Inflammatory macrophage (primary cell): Measurements from ENCODE around the gene ALPL.

Experiments
- DNase-seq, 2 donors: peaks; one replicate each; pipeline ENCODE4 v3.0.0-alpha.2; 2020 to 2022

Gene ALPL

GRCh38 chr1:21579791-21580190 is 70.6 kb downstream of the ALPL start:
- peak; percentile 20 to 29 for DNase-seq

GRCh38 chr1:21584096-21584495 is 74.9 kb downstream of the ALPL start:
- DNase-seq, result no peak

- peak; percentile 34 to 65 for DNase-seq
Observed at GRCh38 chr1:21585037-21585436, 75.8 kb downstream of the ALPL start.

- no peak for DNase-seq
Observed at GRCh38 chr1:21586222-21586621, 77.0 kb downstream of the ALPL start.

DNA sequence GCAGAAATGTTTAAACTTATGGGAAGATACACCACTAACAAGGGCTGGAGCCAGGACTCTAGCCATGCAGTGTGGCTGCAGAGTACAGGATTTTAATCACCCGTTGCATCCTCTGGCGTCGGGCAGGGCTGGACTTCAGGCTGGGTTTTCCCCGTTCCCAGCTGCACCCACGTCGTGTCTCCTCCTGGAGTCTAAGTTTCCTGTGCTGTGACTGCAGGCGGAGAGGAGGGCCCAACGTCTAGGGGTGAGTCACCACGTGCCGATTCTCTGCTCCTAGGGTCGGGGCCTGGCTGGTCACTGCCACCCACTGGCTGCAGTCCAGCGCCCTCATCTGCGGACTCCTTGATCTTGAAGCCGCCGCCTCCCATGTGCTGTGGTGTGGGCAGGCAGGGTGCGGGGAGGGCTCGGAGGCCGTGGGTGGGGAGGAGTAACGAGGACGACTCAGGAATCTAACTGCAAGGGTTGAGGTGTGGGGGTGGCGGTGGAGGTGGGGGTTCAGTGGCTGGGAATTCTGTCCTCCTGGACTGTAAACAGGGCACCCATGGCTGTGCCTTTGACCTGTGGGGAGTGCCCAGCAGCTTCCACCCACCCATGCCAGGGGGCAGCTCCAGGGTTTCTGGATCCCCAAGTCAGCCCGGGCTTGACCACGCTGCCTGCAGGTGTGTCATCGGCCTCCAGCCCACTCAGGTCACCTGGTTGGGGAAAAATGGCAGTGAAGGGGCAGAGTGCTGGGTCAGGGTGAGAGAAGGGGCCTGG is 77.8 kb downstream of the ALPL start:
- peak; percentile 34 to 82 for DNase-seq

GRCh38 chr1:21587602-21587953 is 78.4 kb downstream of the ALPL start:
- no peak for DNase-seq

DNA sequence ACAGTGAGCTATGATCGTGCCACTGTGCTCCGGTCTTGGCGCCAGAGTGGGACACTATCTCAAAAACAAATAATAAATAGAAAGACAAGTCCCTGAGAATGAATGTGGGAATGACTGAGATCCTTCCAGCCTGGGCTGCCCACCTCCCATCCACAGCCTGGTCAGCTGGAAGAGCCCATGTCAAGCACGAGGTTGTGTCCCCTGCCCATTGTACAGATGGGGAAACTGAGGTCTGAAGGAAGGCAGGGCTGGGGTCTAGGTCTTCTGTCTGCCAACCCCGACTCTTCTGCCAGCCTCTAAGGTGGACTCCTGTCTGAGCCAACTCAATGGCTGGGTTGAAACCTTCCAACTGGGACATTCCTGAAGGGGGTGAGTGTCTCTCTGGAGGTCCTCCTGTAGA is 80.4 kb downstream of the ALPL start:
- no peak for DNase-seq

GRCh38 chr1:21590126-21590880 is 81.1 kb downstream of the ALPL start:
- no peak for DNase-seq

DNA sequence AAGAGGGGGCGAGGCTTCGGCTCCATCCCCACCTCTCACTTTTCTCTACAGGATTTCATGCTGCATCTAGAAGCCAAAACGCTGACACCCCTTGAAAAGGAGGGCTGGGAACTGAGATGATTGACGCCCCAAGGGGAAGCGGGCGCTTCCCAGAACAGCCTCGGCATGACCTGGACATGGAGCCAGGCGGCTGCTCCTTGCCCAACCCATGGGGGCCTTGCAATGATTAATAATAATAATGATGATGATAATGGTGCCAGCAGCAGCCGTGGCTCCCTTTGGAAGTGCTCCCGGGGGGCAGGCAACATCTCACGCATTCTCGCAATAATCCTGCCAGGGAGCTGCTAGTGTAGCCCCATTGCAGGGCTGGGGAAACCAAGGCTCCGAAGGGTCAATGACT is 81.7 kb downstream of the ALPL start:
- DNase-seq, result no peak

GRCh38 chr1:21592086-21592865 is 83.1 kb downstream of the ALPL start:
- DNase-seq, result no peak

GRCh38 chr1:21593231-21593630 is 84.0 kb downstream of the ALPL start:
- DNase-seq, result no peak

GRCh38 chr1:21594501-21594900 is 85.3 kb downstream of the ALPL start:
- no peak for DNase-seq

DNA sequence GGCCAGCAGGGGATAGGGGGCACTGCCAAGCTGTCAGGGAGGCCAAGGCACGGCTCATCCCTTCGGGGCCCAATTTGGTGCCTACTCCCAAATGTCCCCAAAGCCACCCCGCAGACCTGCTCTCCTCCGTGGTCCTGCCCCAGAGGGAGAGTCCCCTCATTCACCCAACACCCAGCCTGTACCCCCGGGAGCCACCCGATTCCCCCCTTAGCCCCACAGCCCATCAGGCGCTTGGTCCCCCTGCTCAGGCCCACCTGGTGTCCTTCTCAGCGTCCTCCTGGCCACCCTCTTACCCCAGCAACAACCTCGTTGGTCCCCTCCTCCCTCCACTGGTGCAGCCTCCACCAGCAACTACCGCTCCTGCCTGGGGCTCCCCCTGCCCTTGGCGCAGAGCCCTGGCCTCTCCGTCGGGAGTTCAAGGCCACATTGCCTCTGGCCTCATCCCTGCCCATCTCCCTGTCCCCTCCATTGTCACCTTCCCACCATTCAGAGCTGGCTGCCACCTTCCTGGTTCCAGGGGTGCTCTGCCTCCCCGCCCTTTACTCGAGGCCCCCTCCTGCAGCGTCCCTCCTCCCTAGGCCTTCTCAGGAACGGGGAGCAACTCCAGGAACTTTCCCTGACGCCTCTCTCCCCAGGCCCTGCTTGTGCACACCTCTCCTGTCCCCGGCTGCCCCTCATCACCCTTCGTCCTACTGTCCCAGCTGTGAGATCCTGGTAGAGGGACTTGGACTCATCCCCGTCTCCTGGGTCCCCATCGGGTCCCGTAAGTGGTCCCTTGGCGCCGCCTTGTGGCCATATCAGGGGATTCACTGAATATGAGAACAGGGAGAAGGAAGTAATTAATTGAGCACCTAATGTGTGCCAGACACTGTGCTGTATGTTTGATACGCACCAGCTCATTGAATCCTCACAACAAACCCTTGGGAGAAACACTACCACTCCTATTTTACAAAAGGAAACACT is 86.0 kb downstream of the ALPL start:
- DNase-seq, result peak; percentile 56 to 57

GRCh38 chr1:21596174-21596573 is 87.0 kb downstream of the ALPL start:
- DNase-seq, result no peak

- no peak for DNase-seq
Observed at GRCh38 chr1:21596628-21597027, 87.4 kb downstream of the ALPL start.

GRCh38 chr1:21597753-21598152 is 88.5 kb downstream of the ALPL start:
- DNase-seq, result no peak

DNA sequence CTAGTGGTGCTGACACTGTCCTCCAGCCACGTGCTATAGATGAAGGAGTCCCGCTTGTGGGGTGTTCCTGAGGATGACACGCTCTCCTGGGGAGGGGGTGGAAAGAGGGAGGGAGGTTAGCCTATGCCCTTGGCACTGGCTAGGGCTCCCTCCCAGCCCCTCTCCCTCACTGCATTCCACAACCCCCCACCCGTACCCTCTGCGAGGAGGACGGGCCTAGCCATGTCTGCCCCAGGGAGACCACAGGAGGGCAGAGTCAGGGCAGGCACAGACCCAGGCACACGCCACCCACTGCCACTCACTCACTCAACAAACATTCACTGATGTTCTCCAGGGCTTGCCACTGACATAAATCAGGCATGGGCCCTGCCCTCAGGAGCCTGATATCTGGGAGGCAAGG is 89.2 kb downstream of the ALPL start:
- DNase-seq, result no peak

DNA sequence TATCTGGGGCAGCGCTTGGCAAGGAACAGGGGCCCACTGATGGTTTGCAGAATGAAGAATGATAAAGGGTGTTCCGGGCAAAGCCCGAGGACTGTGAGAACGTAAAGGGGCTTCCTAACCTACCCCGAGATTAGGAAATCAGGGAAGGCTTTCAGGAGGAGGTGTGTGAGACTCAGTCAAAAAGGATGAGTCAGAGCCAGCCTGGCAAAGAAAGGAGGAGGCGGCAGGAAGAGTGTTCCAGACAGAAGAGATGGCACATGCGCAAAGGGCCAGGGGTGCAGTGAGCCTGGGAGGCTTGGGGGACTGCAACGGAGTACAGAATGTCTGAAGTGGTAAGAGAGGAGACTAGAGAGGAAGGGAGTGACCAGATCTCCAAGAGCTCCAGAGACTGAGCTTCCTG is 89.7 kb downstream of the ALPL start:
- no peak for DNase-seq

GRCh38 chr1:21599402-21599801 is 90.2 kb downstream of the ALPL start:
- DNase-seq, result no peak

GRCh38 chr1:21601278-21602048 is 92.2 kb downstream of the ALPL start:
- no peak for DNase-seq
